Measurements from ENCODE around the gene SCUBE3.

SCUBE3 gene

GRCh38 chr6:35214869-35215664 lies 1.3 kb downstream of the SCUBE3 start:
- TF ChIP-seq NFIC (IDR thresholded peaks at IDR 0.05) (no peak), ZBTB7A (IDR thresholded peaks at IDR 0.05; ENCODE audit: low read depth) (no peak), TEAD4 (IDR thresholded peaks at IDR 0.05) (no peak)
- TF ChIP-seq, protein P1, sequence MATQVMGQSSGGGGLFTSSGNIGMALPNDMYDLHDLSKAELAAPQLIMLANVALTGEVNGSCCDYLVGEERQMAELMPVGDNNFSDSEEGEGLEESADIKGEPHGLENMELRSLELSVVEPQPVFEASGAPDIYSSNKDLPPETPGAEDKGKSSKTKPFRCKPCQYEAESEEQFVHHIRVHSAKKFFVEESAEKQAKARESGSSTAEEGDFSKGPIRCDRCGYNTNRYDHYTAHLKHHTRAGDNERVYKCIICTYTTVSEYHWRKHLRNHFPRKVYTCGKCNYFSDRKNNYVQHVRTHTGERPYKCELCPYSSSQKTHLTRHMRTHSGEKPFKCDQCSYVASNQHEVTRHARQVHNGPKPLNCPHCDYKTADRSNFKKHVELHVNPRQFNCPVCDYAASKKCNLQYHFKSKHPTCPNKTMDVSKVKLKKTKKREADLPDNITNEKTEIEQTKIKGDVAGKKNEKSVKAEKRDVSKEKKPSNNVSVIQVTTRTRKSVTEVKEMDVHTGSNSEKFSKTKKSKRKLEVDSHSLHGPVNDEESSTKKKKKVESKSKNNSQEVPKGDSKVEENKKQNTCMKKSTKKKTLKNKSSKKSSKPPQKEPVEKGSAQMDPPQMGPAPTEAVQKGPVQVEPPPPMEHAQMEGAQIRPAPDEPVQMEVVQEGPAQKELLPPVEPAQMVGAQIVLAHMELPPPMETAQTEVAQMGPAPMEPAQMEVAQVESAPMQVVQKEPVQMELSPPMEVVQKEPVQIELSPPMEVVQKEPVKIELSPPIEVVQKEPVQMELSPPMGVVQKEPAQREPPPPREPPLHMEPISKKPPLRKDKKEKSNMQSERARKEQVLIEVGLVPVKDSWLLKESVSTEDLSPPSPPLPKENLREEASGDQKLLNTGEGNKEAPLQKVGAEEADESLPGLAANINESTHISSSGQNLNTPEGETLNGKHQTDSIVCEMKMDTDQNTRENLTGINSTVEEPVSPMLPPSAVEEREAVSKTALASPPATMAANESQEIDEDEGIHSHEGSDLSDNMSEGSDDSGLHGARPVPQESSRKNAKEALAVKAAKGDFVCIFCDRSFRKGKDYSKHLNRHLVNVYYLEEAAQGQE (IDR thresholded peaks at IDR 0.05; ENCODE audit: low read depth) = no peak

GRCh38 chr6:35215665-35216411 lies 2.1 kb downstream of the SCUBE3 start:
- TF ChIP-seq TAF1 (IDR thresholded peaks at IDR 0.05; ENCODE audit: low read depth) (no peak), FOXM1 (IDR thresholded peaks at IDR 0.05; ENCODE audit: borderline replicate concordance, low read depth) (no peak), YY1 (IDR thresholded peaks at IDR 0.05; ENCODE audit: low read depth) (no peak), RAD21 (IDR thresholded peaks at IDR 0.05; ENCODE audit: low read depth) (no peak), TEAD4 (IDR thresholded peaks at IDR 0.05) (no peak), ZBTB7A (IDR thresholded peaks at IDR 0.05; ENCODE audit: low read depth) (no peak), CEBPB (IDR thresholded peaks at IDR 0.05) (no peak), CREB1 (IDR thresholded peaks at IDR 0.05; ENCODE audit: low read depth) (no peak), NFIC (IDR thresholded peaks at IDR 0.05) (no peak), TCF12 (IDR thresholded peaks at IDR 0.05; ENCODE audit: low read depth) (no peak), EGR1 (IDR thresholded peaks at IDR 0.05) (no peak), EP300 (IDR thresholded peaks at IDR 0.05; ENCODE audit: borderline replicate concordance) (no peak)
- TF ChIP-seq, protein P2, sequence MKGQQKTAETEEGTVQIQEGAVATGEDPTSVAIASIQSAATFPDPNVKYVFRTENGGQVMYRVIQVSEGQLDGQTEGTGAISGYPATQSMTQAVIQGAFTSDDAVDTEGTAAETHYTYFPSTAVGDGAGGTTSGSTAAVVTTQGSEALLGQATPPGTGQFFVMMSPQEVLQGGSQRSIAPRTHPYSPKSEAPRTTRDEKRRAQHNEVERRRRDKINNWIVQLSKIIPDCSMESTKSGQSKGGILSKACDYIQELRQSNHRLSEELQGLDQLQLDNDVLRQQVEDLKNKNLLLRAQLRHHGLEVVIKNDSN (IDR thresholded peaks at IDR 0.05) = no peak
- TF ChIP-seq, protein P1 (IDR thresholded peaks at IDR 0.05; ENCODE audit: low read depth) = no peak
- TF ChIP-seq, protein P3, sequence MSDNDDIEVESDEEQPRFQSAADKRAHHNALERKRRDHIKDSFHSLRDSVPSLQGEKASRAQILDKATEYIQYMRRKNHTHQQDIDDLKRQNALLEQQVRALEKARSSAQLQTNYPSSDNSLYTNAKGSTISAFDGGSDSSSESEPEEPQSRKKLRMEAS (IDR thresholded peaks at IDR 0.05) = no peak

GRCh38 chr6:35216412-35216732 lies 2.6 kb downstream of the SCUBE3 start:
- TF ChIP-seq YY1 (IDR thresholded peaks at IDR 0.05; ENCODE audit: low read depth) (no peak), FOXM1 (IDR thresholded peaks at IDR 0.05; ENCODE audit: borderline replicate concordance, low read depth) (no peak), ZBTB7A (IDR thresholded peaks at IDR 0.05; ENCODE audit: low read depth) (no peak), CEBPB (IDR thresholded peaks at IDR 0.05) (no peak), EGR1 (IDR thresholded peaks at IDR 0.05) (no peak), RAD21 (IDR thresholded peaks at IDR 0.05; ENCODE audit: low read depth) (no peak), NFIC (IDR thresholded peaks at IDR 0.05) (no peak), TAF1 (IDR thresholded peaks at IDR 0.05; ENCODE audit: low read depth) (no peak), CREB1 (IDR thresholded peaks at IDR 0.05; ENCODE audit: low read depth) (no peak), EP300 (IDR thresholded peaks at IDR 0.05; ENCODE audit: borderline replicate concordance) (no peak), TEAD4 (IDR thresholded peaks at IDR 0.05) (no peak)
- TF ChIP-seq, protein P2 (IDR thresholded peaks at IDR 0.05) = no peak
- TF ChIP-seq, protein P1 (IDR thresholded peaks at IDR 0.05; ENCODE audit: low read depth) = no peak
- TF ChIP-seq, protein P3 (IDR thresholded peaks at IDR 0.05) = no peak
